NCI-H1930 (cell line): Measurements from ENCODE around the gene BTRC.
A peak's percentile ranks its signal among the peaks of the same experiment; 100 is the strongest.

Experiments used
- DNase-seq, 2 experiments: peaks; one replicate each; lab custom pipeline; 2025; lab: John Stamatoyannopoulos, UW

BTRC gene

DNA sequence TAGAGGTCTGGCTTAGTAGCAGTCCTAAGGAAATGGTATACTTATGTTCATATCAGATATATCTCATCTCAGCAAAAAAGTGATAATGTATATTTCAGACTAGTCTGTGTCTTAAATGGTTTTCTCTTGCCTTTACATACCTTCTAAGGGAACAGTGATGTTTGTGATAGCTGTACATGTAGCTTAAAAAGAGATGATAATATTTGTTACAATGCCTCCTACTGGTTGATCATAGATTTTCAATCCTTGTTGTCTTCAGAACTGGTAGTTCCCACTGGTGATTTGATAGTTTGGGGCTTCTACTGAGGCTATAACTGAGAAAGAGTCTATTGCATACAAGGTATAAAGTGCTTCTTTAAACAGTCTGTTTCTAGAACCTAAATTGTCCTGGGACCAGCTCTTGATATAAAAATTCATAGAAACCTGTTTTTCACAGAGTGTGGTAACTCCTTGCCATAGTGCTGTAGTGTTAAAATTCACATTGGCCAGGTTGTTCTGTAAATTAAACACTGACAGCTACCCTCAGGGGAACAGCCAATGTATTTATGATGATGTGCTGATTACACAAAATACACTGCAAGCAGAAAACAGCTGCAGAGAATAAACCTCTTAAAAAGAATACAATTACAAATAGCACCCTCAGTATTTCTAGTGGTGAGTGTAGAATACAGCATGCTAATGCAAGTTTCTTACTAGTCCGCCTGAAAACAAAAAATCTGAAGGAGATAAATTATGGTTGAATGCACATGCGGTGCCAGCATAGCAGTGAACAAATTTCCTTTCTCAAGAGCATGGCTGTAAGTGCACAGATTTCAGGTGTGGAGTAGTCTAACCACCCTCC lies 90.3 kb downstream of the BTRC start:
- DNase-seq, result peak in 1 of 2 experiments; percentile 9

- no peak for DNase-seq
Measured at GRCh38 chr10:101446071-101446470, 92.1 kb downstream of the BTRC start.

DNA sequence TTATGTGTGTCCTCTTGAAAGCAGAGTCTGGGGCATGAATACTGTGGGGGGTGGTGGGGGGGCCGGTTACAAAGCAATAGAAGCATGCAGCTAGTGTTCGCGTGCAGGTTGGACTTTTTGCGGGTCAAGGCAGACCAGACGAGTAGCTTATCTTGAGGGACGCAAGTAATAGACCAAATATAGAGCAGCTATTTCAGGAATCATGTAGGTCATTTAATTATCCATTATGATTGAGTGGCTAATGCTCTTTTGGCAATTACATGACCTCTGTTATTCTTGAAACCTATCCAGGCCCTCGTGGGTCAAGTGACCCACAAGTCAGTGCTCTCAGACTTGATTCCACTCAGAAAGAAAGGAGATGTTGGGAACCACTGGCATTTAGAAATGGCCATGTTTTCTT lies 93.0 kb downstream of the BTRC start:
- DNase-seq, result no peak

- DNase-seq, result no peak
Measured at GRCh38 chr10:101447477-101447876, 93.5 kb downstream of the BTRC start.

DNA sequence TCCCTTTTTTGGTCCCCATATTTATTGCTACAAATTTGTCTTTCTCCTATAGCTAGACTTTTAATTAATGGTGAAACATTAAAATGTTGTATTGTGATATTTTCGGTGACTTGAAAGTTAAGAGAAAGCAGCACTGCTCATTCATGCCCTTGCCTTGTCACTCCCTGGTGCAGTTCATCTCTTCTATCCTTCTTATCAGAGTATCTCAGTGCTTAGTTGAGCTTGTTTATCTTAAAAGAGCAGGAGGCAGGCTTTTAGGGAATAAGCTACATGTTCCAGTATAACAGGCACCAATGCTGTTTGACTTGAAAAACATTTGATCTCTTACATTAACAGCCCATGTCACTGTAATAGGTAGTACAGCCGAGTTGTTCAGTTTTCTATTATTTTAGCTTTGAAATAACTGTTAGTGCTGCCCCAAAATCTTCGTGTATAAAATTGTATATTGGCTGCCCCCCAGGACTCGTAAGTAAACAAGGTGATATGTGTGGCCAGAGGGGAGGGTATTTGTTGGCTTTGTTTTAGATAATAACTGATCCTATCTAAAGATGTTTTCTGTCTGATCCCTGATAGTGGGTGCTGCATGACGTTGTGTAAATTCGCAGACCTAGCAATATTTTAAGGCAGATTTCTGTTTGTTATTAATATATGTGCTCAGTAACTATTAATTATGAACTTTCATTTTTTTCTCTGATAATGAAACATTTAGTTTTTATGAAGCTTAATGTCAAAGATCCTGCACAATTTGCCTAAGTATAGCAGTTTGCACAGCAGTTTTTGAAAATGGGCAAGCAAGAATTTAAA lies 96.5 kb downstream of the BTRC start:
- DNase-seq, result no peak

GRCh38 chr10:101451261-101451660 lies 97.3 kb downstream of the BTRC start:
- no peak for DNase-seq

- peak; percentile 8 to 34 for DNase-seq
Measured at GRCh38 chr10:101451667-101452069, 97.7 kb downstream of the BTRC start.

GRCh38 chr10:101452176-101452575 lies 98.2 kb downstream of the BTRC start:
- DNase-seq, result no peak

- no peak for DNase-seq
Measured at GRCh38 chr10:101452593-101452992, 98.6 kb downstream of the BTRC start.

DNA sequence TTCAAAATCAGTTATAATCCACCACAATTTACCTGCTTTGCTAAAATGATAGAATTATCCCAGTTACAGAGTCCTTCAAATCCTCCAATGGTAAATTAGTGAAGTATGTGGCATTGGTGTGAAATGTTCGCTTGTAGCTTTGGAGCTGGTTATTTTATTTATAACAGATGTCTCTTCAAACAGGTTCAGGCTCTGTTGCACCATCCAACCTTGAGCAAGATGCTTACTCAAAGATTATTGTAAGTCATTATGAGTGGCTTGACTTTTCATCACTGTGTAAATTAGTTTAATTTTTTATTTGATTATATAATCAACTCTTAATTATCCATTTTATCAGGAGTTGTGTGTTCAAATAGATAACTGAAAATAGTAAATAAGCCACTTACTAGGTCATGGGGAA lies 99.4 kb downstream of the BTRC start:
- DNase-seq, result peak in 1 of 2 experiments; percentile 3

DNA sequence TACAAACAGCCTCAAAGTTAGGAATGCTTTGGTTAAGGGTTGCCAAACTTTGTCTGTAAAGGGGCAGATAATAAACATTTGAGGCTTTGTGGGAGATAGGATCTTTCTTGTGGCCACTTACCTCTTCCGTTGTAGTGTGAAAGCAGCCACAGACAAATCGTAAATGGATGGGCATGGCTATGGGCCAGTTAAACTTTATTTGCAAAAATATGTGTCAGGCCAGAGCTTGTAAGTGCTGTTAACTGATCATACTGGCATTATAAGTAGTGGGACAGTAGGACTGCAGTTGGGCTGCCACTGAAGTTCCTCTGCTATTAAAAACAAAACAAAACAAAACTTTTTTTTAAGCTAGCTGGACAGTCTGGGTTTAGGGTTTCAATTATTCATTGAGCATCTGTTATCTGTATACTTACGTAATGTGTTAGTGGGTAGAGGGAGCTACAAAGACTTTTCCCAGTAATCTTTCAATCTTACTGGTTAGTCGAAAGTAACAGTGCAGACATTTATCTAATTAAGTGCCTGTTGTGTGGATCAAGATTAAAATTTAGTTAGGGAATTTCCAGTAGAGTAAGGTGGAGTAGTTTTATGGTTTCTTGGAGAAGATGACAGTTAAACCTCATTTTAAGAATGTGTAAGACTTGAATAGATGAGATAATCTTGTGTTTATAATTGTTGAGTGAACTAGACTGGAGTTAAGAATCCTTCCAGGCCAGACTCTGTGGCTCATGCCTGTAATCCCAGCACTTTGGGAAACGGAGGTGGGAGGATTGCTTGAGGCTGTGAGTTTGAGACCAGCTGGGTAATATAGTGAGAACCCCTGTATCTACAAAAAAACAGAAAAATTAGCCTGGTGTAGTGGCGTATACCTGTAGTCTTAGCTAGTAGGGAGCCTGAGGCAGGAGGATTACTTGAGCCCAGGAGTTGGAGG lies 100.1 kb downstream of the BTRC start:
- DNase-seq, result no peak

DNA sequence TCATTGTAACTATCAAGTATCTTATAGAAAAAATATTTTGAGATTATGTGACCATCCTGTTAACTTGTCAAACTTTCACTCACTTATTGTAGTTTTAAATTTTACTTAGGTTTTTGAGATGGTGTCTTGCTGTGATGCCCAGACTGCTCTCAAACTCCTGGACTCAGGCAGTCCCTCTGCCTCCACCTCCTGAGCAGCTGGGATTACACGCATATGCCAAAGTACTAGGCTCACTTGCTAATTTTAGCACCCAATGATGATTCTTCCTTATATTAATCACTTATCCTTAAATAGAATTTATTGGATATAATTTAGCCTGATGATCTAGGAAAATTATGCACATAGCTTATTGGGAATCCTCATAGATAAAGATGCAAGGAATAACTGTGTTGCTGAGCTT lies 104.9 kb downstream of the BTRC start:
- DNase-seq, result no peak

GRCh38 chr10:101464082-101464481 lies 110.1 kb downstream of the BTRC start:
- no peak for DNase-seq

- no peak for DNase-seq
Measured at GRCh38 chr10:101464599-101464998, 110.6 kb downstream of the BTRC start.

DNA sequence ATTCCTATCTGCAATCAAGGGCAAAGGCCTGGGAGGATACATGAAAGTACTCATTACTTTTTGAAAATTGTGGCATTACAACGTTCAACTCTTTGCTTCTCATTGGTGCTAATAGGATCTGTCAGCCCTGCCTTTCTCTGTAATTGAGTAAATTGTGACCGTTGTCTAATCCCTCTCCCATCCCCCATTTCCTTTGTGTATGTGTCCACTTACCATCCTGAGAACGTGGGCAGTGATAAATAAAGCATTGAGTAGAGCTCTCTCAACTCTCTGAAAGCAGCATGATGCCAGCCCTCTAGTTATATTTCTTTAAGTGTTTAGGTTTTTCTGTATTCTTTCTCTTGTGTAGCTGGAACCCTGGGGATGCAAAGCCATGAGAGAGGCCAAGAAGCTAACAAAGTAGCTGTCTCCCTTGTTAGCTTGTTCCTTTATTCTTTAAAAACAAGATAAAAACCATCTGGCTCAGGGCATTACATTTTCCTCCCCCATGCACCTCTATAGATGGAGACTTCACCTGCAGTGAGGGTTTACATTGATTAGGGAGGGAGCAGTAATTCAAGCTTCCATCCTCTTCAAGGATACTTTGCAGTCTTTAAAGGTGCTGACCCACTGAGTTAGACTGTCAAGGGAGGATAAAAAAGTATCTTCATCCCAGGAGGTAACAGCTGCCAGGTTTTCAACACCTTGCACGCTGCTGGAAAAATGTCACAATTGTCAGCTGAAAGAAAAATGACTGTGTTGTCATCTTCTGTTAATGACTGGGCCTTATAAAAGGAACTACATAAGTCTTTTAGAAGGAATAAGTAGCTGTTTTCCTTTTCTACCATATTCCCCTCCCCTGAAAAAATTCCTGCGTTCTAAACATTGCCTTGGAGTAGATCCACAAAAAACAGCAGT lies 112.3 kb downstream of the BTRC start:
- peak; percentile 30 to 33 for DNase-seq

DNA sequence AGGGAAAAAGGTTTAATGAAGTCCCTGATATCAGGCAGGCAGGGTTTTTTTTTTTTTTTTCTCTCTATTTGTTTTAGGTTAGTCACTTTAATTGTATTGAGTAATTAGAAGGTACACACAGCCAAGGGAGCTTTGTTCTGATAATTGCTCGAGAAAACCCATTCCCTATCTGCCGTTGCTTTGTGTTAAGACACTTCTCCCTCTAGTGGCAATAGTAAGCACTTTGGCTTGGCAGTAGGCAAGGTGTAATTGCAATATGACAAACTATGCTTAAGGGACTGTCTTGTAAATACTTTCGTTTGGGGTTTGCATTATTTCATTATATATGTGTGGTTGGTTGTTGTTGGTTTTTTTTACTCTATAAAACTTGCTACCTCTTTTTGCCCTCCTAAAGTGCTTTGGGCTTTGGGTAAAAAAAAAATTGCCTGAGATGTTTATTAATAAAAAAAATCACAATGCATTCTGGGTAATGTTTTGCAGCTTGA lies 113.4 kb downstream of the BTRC start:
- peak; percentile 75 to 80 for DNase-seq

- no peak for DNase-seq
Measured at GRCh38 chr10:101468159-101468558, 114.2 kb downstream of the BTRC start.

DNA sequence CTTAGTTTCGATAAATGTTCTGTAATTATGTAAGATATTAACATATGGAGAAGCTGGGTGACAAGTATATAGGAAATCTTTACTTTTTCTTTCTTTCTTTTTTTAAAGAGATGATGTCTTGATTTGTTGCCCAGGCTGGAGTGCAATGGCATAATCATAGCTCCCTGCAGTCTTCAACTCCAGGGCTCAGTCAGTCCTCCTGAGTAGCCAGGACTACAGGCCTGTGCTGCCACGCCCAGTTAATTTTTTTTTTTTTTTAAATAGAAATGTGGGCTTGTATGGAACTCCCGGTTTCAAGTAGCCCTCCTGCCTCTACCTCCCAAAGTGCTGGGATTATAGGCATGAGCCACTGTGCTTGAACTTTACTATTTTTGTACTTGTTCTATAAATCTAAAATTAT lies 122.4 kb downstream of the BTRC start:
- DNase-seq, result no peak

DNA sequence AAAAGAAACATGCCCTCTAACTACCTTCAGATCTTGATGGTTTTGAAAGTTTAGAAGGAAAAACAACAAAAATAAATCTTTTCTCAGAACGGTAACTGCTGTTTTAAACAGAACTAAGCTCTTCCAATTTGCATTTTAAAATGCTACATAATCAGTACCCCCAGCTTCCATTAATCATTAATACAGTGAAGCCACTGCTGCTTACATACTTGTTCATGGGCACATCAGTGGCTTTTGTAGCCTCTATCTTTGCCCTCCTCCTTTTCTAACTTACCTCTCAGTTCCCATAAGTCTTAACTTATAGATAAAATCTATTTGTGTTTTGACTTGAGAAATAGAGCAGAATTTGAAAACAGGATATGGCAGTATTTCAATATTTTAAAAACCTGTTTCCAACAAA lies 125.0 kb downstream of the BTRC start:
- no peak for DNase-seq

DNA sequence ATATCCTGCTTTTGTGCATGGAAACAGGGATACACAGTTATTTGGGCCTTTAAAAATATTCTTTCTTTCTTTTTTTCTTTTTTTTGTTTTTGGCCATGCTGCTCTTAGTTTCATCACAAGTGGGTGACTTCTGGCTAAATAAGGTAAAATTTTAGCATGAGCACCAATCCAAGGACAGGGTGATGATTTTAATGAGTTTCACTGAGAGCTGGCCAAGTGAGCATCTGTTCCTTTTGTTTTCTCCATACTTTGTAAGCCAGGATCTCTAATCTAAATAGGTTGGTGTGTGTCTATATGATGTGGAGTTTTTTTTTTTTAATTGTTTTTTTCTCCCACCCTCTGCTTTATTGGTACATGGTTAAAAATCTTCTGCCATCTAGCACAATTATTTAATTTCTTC lies 127.3 kb downstream of the BTRC start:
- no peak for DNase-seq

DNA sequence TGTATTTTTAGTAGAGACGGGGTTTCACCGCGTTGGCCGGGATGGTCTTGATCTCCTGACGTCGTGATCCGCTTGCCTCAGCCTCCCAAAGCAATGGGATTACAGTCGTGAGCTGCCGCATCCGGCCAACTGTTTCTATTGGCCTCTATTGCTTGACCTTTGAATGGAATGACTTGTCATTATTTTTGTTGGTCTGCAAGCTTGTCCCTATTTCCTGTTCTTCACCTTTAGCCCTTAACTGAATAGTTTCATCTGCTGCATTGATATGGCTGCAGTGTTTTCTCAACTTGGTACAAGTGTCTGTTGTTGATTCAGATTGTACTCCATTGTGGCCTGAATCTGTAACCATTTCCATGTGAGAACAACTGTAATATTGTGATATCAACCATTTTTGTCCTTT lies 128.6 kb downstream of the BTRC start:
- DNase-seq, result no peak
